HCT116 (cell line): ENCODE results near the gene TLCD3B. TPM values are rescaled to one million over a fixed set of nuclear protein-coding genes. Genes with fewer than 3 reads are reported as not detected.

Experiments used
- ATAC-seq: fragments of 200-7000 bp; cut with Tn5 transposase; 2 replicates; pipeline ENCODE4 v1.9.1; 2020; ENCODE audit warnings: mild to moderate bottlenecking, moderate library complexity
- BruUV-seq: library from RNA; stranded (reverse); fragments of 400-500 nt; replicated peaks from 2 replicates; lab custom pipeline; 2021; lab: Mats Ljungman, UMichigan
- CTCF ChIA-PET: fragments of 300-600 bp; sonication (Branson Sonifier 250); formaldehyde crosslinking; loops from one replicate; lab custom pipeline; 2021; ENCODE audit warnings: antibody characterized with exemption; lab: Charles Lee
- POLR2A ChIA-PET: fragments of 300-600, 350-600 bp; sonication (Branson Sonifier 250); formaldehyde crosslinking; loops from one replicate; lab custom pipeline; 2021; ENCODE audit warnings: antibody characterized with exemption; lab: Charles Lee
- RAD21 ChIA-PET, 2 experiments: fragments of 300-600 bp; sonication (Branson Sonifier 250); formaldehyde crosslinking; loops; one replicate each; lab custom pipeline; 2023; ENCODE audit warnings: low total read pairs in 2 of 2; ENCODE audit not compliant: uncharacterized antibody in 2 of 2, unreplicated experiment in 2 of 2, low non-redundant PET in 1 of 2; lab: Charles Lee
- DNase-seq: peaks from one replicate; pipeline ENCODE4 v3.0.0-alpha.2; 2010; ENCODE audit warnings: low read depth, low spot score
- H2AFZ ChIP-seq: fragments of 200-600 bp; shearing (Covaris generic), sonication (generic); 2 replicates; pipeline ENCODE4 v1.6.1; 2017; ENCODE audit warnings: low read depth, mixed run types, mixed read lengths, antibody characterized with exemption, low read length; ENCODE audit not compliant: poor library complexity, severe bottlenecking
- H3K27ac ChIP-seq: 2 replicates; pipeline ENCODE4 v1.5.1; 2012; ENCODE audit warnings: low read depth, low read length
- H3K27me3 ChIP-seq: fragments of 200-600 bp; sonication (generic); 2 replicates; pipeline ENCODE4 v1.6.1; 2016; ENCODE audit warnings: mixed run types, low read length, mixed read lengths; ENCODE audit not compliant: insufficient read depth
- H3K36me3 ChIP-seq, 2 experiments: fragments of 200-500 bp in 1 of 2; fragments of 200-600 bp in 1 of 2; sonication (Bioruptor generic) in 1 of 2; sonication (generic) in 1 of 2; 2 replicates each; pipeline versions ENCODE4 v1.5.1 to v1.6.1; 2014 to 2016; ENCODE audit warnings: low read length in 2 of 2, inconsistent platforms in 1 of 2, mixed read lengths in 1 of 2, mixed run types in 1 of 2; ENCODE audit not compliant: insufficient read depth in 2 of 2, control insufficient read depth in 1 of 2
- H3K4me1 ChIP-seq, 2 experiments: fragments of 200-600 bp in 1 of 2; sonication (generic) in 1 of 2; 2 replicates each; pipeline versions ENCODE4 v1.5.1 to v1.6.1; 2012 to 2017; ENCODE audit warnings: low read length in 2 of 2, inconsistent platforms in 1 of 2, mild to moderate bottlenecking in 1 of 2, mixed read lengths in 1 of 2, mixed run types in 1 of 2, moderate library complexity in 1 of 2; ENCODE audit not compliant: insufficient read depth in 2 of 2, control insufficient read depth in 1 of 2
- H3K4me2 ChIP-seq: fragments of 200-600 bp; sonication (generic); 2 replicates; pipeline ENCODE4 v1.6.1; 2017; ENCODE audit warnings: mixed run types, low read length, mixed read lengths
- H3K4me3 ChIP-seq, 2 experiments: fragments of 200-600 bp in 1 of 2; sonication (generic) in 1 of 2; replicated peaks in 1 of 2; 2 replicates each; pipeline ENCODE4 v1.5.1; 2011 to 2016; ENCODE audit warnings: low read length in 2 of 2, control low read depth in 1 of 2, low read depth in 1 of 2, mild to moderate bottlenecking in 1 of 2, mixed read lengths in 1 of 2, mixed run types in 1 of 2
- H3K79me2 ChIP-seq: fragments of 200-600 bp; sonication (generic); 2 replicates; pipeline ENCODE4 v1.6.1; 2017; ENCODE audit warnings: mild to moderate bottlenecking, mixed run types, low read length, moderate library complexity, mixed read lengths; ENCODE audit not compliant: insufficient read depth
- H3K9ac ChIP-seq: fragments of 200-600 bp; sonication (generic); 2 replicates; pipeline ENCODE4 v1.6.1; 2016; ENCODE audit warnings: low read length, mixed read lengths
- H3K9me2 ChIP-seq: fragments of 200-600 bp; sonication (generic), shearing (Covaris generic); 2 replicates; pipeline ENCODE4 v1.6.1; 2017; ENCODE audit warnings: mixed run types, mild to moderate bottlenecking, moderate library complexity; ENCODE audit not compliant: insufficient read depth
- H3K9me3 ChIP-seq, 2 experiments: fragments of 200-500 bp in 1 of 2; fragments of 200-600 bp in 1 of 2; sonication (Bioruptor generic) in 1 of 2; sonication (generic) in 1 of 2; 2 replicates each; pipeline ENCODE4 v1.6.1; 2014 to 2017; ENCODE audit warnings: low read length in 2 of 2, mixed read lengths in 2 of 2, inconsistent platforms in 1 of 2, low read depth in 1 of 2, mild to moderate bottlenecking in 1 of 2, mixed run types in 1 of 2, moderate library complexity in 1 of 2; ENCODE audit not compliant: control insufficient read depth in 1 of 2, insufficient read depth in 1 of 2
- H4K20me1 ChIP-seq: fragments of 200-600 bp; sonication (generic), shearing (Covaris generic); 2 replicates; pipeline ENCODE4 v1.6.1; 2017; ENCODE audit warnings: mixed run types, mild to moderate bottlenecking, moderate library complexity; ENCODE audit not compliant: insufficient read depth
- CEBPB ChIP-seq: IDR thresholded peaks from 2 replicates; pipeline ENCODE4 v1.6.1; 2012; ENCODE audit warnings: low read depth
- EGR1 ChIP-seq: IDR thresholded peaks from 2 replicates; pipeline ENCODE4 v1.6.1; 2012; ENCODE audit warnings: low read depth
- EZH2phosphoT487 ChIP-seq: fragments of 200-600 bp; IDR thresholded peaks from 2 replicates; pipeline ENCODE4 v1.6.1; 2018; ENCODE audit warnings: antibody characterized with exemption, borderline replicate concordance
- SIN3A ChIP-seq: IDR thresholded peaks from 2 replicates; pipeline ENCODE4 v1.6.1; 2012; ENCODE audit warnings: low read depth
- SP1 ChIP-seq: IDR thresholded peaks from 2 replicates; pipeline ENCODE4 v1.6.1; 2012; ENCODE audit warnings: low read depth
- SRF ChIP-seq: IDR thresholded peaks from 2 replicates; pipeline ENCODE4 v1.6.1; 2012; ENCODE audit warnings: low read depth
- TCF7L2 ChIP-seq: IDR thresholded peaks from 2 replicates; pipeline ENCODE4 v1.7.0; 2011; ENCODE audit warnings: borderline replicate concordance, inconsistent platforms; ENCODE audit not compliant: insufficient read depth, insufficient read length; ENCODE audit errors: extremely low read depth
- ZFX ChIP-seq: fragments of 450-650 bp; IDR thresholded peaks from 2 replicates; pipeline ENCODE4 v1.6.1; 2017
- intact Hi-C: fragments of 100-400 bp; cut with micrococcal nuclease; formaldehyde crosslinking; loops from 2 replicates; pipeline ENCODE4 v1.10.0; 2022
- total RNA-seq: library from RNA; stranded (reverse); gene quantifications from one replicate; pipeline ENCODE4 v1.2.1, GENCODE V29; 2021; ENCODE audit not compliant: unreplicated experiment
- TF ChIP-seq, protein P1 (sequence below): IDR thresholded peaks from 2 replicates; pipeline ENCODE4 v1.6.1; 2011; ENCODE audit warnings: mild to moderate bottlenecking, low read length, moderate library complexity; ENCODE audit not compliant: insufficient replicate concordance; ENCODE audit errors: extremely low read depth
- TF ChIP-seq, protein P2 (sequence below): IDR thresholded peaks from 2 replicates; pipeline ENCODE4 v1.6.1; 2012; ENCODE audit warnings: low read depth
- TF ChIP-seq, protein P3 (sequence below): IDR thresholded peaks from 2 replicates; pipeline ENCODE4 v1.6.1; 2012

Gene TLCD3B
- total RNA-seq, 1 experiment from 2014 or later = 1.0 TPM

DNA sequence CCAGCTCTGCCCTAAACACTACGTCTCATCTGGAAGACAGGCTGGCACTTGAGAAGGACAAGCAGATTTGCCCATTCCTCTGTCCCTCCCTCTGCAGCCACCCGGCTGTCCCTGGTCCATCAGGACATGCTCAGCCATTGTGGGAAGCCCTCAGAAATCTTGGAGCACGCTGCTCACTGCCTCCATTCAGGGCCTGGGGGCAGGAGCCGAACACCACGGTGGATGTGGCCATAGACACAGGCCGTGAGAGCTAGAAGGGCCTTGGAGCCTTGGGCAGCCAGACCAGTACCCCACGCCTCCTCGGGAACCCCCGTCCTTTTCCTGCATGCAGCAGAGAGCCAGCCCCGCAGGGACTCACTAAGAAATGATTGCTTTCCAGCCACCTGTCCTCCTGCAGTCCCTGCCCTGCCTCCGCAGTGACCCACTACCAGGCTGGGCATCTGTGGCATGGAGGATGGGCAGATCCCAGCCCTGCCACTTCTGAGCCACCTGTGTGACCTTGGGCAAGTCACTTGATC lies 23.6 kb downstream of the TLCD3B start:
- RAD21 ChIA-PET = no interaction called here
- DNase-seq (no peak), ATAC-seq (no peak)
- CTCF ChIA-PET = no interaction called here
- Histone ChIP-seq H3K9me2 (no peaks in the 10 kb centered on the region), H3K4me3 (no peak overlapping the region), H3K9me3 (no peaks in the 10 kb centered on the region), H4K20me1 (no peaks in the 10 kb centered on the region), H3K4me1 (no peaks in the 10 kb centered on the region), H3K27ac (no peak overlapping the region), H3K4me2 (no peak overlapping the region), H3K9ac (no peak overlapping the region), H3K36me3 (peaks cover 0 to 4% of the 10 kb centered on the region in 2 experiments; a peak in 2 of 4 replicates), H3K27me3 (no peaks in the 10 kb centered on the region), H3K79me2 (no peaks in the 10 kb centered on the region), H2AFZ (no peak overlapping the region)
- BruUV-seq = no TSS peak
- TF ChIP-seq EGR1 (no peak), CEBPB (no peak), SRF (no peak), SIN3A (no peak), EZH2phosphoT487 (no peak), ZFX (no peak), SP1 (no peak), TCF7L2 (no peak)
- TF ChIP-seq, protein P1, sequence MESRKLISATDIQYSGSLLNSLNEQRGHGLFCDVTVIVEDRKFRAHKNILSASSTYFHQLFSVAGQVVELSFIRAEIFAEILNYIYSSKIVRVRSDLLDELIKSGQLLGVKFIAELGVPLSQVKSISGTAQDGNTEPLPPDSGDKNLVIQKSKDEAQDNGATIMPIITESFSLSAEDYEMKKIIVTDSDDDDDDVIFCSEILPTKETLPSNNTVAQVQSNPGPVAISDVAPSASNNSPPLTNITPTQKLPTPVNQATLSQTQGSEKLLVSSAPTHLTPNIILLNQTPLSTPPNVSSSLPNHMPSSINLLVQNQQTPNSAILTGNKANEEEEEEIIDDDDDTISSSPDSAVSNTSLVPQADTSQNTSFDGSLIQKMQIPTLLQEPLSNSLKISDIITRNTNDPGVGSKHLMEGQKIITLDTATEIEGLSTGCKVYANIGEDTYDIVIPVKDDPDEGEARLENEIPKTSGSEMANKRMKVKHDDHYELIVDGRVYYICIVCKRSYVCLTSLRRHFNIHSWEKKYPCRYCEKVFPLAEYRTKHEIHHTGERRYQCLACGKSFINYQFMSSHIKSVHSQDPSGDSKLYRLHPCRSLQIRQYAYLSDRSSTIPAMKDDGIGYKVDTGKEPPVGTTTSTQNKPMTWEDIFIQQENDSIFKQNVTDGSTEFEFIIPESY = no peak
- TF ChIP-seq, protein P2, sequence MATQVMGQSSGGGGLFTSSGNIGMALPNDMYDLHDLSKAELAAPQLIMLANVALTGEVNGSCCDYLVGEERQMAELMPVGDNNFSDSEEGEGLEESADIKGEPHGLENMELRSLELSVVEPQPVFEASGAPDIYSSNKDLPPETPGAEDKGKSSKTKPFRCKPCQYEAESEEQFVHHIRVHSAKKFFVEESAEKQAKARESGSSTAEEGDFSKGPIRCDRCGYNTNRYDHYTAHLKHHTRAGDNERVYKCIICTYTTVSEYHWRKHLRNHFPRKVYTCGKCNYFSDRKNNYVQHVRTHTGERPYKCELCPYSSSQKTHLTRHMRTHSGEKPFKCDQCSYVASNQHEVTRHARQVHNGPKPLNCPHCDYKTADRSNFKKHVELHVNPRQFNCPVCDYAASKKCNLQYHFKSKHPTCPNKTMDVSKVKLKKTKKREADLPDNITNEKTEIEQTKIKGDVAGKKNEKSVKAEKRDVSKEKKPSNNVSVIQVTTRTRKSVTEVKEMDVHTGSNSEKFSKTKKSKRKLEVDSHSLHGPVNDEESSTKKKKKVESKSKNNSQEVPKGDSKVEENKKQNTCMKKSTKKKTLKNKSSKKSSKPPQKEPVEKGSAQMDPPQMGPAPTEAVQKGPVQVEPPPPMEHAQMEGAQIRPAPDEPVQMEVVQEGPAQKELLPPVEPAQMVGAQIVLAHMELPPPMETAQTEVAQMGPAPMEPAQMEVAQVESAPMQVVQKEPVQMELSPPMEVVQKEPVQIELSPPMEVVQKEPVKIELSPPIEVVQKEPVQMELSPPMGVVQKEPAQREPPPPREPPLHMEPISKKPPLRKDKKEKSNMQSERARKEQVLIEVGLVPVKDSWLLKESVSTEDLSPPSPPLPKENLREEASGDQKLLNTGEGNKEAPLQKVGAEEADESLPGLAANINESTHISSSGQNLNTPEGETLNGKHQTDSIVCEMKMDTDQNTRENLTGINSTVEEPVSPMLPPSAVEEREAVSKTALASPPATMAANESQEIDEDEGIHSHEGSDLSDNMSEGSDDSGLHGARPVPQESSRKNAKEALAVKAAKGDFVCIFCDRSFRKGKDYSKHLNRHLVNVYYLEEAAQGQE = no peak
- TF ChIP-seq, protein P3, sequence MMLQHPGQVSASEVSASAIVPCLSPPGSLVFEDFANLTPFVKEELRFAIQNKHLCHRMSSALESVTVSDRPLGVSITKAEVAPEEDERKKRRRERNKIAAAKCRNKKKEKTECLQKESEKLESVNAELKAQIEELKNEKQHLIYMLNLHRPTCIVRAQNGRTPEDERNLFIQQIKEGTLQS = no peak
- POLR2A ChIA-PET = no interaction called here
- intact Hi-C loops = no loop called here
